Measurements from ENCODE around the gene ASTN2.
"Not testable (repeated sequence)": the region's sequence is repeated elsewhere in the genome, so short reads cannot be mapped to it uniquely, and the experiment has no call there.

ASTN2 gene

DNA sequence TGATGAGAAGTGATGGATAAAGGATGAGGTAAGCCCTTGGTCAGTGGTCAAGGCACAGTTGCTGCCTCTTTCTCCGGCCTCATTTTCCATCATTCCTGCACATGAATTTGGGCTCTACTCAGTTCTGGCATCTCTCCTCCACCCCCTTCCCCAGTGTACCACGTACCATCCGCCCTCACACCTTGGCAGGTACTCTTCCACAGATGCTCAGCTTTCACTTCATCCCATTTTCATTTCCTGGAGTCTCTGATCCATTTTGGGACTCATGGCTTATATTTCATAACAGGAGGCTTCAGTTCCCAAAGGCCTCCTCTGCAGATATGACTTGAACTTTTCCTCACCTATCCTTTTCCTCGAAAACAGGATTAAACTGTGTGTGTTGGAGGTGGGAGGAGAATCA lies 326.7 kb downstream of the ASTN2 start:
- DNase-seq (ENCODE audit: extremely low read depth in 1 of 2, low read depth in 1 of 2), result no peak

DNA sequence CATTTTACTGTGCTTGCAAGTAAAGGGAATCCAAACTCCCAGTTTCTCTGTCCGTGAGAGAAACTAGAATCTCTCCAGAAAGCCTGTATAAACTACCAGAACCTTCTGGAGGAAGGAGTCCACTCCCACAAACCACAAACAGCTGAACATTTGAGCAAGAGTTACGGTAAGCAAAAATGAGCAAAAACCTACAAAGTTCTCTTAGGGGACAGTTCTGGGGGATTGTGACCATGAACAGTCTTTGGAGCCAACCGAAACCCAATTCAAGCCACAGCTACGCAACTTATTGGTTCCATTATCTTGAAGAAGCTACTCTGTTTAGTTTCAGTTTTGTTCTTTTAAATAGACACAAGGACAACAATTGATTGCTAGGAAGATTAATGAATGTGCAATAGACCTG lies 330.6 kb downstream of the ASTN2 start:
- DNase-seq (ENCODE audit: extremely low read depth in 1 of 2, low read depth in 1 of 2), result no peak

DNA sequence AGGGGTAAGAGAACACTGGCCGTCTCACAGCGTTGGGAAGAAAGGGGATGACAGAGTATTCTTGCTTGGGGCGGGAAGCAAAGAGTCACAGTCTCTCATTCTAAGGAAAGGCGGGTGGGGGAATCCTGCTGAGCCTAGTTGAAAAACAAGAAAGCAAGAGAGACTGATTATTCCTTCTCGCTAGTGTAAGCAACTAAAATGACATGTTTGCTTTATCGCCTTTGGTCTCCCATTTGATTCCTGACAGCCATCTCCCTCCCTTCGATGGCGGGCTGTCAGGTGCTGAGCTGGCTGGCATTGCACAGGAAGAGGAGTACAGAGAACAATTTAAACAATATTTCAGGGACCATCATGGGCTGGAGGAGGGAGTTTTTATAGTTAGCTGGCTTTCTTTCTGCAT lies 331.3 kb downstream of the ASTN2 start:
- no peak for DNase-seq (ENCODE audit: extremely low read depth in 1 of 2, low read depth in 1 of 2)

DNA sequence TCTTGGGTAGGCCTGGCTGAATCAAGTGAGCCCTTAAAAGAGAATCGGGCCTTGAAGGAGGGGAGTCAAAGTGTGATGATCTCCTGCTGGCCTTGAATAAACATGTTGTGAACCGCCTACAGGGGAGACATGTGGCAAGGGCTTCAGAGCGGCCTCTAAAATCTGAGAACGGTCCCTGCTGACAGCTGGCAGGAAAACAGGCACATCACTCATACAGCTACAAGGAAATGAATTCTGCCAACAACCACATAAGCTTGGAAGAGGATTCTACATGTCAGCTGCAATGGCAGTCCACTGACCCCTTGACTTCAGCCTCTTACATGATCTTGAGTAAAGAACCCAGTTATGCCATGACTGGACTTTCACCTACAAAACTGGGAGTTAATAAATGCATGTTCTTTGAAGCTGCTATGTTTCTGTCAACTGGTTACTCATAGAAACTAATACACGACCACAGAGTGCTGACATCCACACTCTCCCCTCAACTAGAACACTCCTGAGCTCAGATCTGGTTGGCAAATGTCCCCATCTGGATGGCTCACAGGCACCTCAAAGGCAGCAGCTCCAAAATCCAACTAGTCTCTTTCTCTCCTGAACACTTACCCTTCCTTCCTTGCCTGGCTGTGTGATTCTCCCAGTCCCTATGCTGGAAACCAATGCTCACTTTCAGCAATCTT lies 333.1 kb downstream of the ASTN2 start:
- DNase-seq (ENCODE audit: extremely low read depth in 1 of 2, low read depth in 1 of 2), result no peak

DNA sequence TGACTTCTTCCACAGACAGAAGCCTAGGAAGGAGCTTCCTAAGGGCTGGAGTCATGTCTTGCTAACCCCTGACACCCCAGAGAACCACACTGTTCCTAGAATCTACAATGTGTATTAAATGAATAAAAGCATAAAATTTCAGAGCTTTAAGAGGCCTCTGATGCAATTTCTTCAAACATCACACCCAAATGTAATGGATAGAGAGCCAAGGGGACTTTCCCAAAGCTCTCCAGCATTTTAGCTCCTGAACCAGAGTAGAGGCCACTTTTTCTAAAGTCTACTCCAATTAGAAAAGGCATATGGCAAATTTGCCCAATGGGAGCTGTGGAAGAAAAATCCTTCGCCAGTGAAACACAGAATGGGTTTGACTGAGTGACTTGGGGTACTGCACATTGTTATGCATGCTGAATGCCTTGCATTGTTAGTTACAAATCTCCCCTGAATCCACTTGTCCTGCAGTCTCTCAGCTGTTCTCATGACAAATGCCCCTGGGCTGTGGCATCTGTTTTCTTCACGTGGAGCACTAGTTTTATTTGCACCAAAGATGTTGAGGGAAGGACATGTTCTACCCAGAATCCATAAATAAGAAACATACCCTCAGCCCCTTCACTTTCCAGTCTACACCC lies 334.0 kb downstream of the ASTN2 start:
- DNase-seq (ENCODE audit: extremely low read depth in 1 of 2, low read depth in 1 of 2), result no peak

DNA sequence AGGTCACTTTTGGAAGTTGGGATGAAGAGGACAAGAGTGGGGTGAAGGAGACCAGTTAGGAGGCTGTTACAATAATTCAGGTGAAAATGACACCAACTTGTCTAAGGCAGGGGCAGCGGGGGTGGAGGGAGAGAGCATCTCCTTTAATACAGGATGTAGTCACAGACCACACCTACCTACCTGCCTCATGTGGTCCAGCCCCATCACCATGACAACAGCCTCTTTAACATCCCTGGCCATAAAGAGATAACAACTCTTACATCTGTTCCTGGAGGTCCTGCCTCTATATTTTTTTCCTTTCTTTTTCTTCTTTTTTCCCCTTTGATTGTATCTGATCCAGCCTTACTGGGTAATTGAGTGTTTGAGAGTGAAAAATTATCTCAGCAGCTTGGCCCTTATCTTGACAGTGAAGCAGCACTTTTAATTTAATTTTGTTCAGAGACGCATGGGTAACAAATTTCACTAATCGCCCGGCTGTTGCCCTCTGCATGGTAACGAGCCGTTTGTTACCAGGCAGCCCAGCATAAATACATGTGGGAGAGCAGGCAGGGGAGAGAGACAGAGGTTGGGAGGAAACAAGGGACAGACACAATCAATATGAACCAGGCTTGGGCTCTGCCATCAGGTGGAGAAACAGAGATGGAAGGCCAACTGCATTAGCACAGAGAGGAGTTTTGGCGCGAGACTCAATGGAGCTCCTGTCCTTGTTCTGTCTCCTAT lies 338.1 kb downstream of the ASTN2 start:
- no peak for DNase-seq (ENCODE audit: extremely low read depth in 1 of 2, low read depth in 1 of 2)

DNA sequence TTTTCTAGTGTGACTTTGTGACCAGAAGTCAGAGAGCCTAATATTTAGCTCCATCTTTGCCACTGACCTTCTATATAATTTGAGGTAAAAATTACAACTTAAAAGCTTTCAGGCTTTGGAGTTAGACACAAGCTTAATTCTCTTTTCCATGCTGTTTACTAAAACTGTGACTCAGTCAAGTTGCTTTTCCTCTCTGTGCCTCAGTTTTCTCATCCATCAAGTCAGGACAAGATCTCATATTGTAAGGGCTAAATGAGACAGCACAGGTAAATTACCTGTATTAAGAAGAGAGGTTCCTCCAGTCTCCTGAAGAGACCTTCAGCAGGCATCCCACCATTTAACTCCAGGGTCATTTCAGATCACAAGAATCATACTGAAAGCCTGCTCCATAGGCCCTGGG lies 339.2 kb downstream of the ASTN2 start:
- DNase-seq (ENCODE audit: extremely low read depth in 1 of 2, low read depth in 1 of 2), result no peak

DNA sequence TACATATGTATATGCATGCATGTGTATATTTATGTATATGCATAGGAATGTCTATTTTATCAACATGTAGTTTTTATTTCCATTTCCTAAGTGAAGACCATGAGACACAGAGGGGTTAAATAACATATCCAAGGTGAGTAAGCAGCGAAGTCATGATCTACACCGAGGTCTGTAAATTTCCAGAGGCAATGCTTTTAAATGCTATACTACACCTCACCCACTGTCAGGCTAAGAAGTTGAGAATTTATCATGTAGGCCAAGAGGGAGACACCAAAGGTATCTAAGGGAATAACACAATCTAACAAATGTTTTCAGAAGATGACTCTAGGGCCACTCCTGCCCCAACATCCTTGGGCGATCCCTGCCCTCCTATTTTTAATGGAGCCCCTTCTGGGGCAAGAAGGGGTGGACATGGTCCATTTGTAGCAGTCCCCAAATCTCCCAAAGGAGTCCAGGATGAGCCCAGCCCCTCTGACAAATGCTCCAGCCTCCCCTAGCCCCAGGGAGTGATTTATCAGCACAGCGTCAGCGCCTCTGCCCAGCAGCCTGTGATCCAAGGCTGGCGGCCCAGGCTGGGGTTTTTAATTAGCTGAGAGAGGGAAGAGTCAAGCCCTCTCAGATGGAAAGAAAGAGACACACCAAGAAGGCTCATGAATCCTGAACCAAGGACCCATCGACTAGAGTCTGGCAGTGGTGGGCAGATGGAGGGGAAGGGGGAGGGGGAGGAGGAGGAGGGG lies 339.9 kb downstream of the ASTN2 start:
- DNase-seq (ENCODE audit: extremely low read depth in 1 of 2, low read depth in 1 of 2), result no peak

DNA sequence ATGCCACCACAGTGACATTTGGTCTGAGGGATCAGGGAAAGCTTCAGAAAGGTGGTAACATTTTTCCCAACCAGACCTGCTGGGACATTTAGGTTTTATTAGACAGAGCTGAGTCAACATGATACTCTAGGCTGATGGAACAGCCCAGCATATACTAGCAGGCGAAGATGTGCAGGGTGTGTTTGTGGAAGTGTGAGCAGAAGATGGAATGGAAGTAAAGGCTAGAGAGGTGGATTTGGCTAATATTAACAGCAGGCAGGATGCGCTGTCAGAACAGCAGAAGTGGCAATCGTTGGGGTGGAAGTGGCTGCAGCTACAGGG lies 340.6 kb downstream of the ASTN2 start:
- DNase-seq (ENCODE audit: extremely low read depth in 1 of 2, low read depth in 1 of 2), result no peak

DNA sequence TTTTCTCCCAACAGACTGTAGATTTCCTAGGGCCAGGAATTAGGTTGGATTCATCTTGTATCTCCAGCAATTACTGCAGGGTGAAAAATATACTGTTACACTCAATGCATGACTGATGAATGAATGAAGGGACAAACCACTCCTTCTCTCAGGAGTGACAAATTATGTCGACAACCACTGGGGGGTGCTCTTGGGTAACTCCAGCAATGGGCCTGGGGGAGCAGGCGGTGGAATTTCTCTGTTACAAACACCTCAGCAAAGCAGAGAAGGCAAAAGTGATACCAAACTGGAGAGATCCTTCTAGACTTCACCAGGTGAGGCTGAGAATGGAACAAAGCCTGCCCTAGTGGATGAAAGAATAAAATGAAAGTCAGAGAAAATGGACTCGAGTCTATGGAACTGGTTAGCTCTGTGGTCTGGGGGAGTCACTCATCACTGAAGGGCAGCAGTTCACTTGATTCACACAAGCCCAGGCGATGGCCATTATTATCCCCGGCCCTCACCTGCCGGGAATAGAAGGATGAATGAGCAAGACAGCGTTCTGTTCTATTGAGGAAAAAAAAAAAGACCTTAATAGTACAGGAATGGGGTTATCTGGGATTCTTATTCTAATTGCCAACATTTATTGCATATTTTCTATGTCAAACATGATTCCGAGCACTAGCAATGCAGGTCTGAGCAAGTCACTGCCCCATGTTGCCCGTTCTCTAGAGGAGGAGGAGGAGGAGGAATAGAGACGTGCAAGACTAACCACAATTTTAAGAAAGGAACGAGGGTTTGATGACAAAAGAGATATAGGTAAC lies 341.1 kb downstream of the ASTN2 start:
- no peak for DNase-seq (ENCODE audit: extremely low read depth in 1 of 2, low read depth in 1 of 2)

DNA sequence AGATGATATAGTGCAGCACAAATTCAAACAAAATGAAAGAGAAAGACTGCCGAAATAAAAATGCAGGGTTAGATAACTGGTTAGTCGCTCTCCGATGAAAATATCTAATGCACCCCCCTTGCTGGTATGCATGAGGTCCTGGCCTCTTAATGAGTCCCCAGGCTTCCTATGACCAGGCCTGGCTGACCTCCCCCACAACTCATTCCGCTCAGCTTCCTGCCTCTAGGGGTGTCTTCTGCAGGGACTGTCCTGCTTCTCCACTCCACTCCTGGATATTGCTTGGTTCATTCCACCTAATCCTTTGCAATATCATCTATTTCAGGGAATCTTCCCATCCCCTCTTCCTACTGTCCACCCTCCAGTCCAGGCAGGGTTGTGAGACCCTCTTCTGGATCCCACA lies 341.8 kb downstream of the ASTN2 start:
- DNase-seq (ENCODE audit: extremely low read depth in 1 of 2, low read depth in 1 of 2), result no peak

DNA sequence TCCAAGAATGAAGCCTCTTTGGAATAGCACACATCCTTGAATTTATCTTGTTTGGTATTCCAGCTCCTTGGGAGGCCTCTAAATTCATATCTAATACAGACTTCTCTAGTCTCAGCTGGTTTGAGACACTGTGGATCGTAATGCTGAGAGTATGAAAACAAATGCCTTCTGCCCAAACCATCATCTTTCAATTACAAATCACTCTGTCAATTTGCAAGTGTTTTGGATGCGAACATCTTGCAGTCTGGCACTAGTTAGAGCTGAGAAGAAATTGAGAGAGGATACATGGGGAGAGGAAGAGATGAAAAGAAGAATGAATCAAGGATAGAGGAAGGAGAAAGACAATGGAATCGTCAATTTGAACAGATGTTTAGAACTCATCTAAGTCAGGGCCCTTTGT lies 342.6 kb downstream of the ASTN2 start:
- DNase-seq (ENCODE audit: extremely low read depth in 1 of 2, low read depth in 1 of 2), result no peak

DNA sequence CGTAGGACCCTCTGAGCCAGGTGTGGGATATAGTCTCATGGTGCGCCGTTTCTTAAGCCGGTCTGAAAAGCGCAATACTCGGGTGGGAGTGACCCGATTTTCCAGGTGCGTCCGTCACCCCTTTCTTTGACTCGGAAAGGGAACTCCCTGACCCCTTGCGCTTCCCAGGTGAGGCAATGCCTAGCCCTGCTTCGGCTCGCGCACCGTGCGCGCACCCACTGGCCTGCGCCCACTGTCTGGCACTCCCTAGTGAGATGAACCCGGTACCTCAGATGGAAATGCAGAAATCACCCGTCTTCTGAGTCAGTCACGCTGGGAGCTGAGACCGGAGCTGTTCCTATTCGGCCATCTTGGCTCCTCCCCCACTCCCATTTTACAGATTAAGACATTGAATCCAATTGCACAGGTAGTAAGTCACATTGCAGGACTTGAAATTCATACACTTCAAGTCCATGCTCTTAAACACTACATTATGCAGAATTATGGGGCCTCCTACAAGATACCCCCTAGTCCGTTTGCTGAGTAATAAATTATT lies 343.1 kb downstream of the ASTN2 start:
- DNase-seq (ENCODE audit: extremely low read depth in 1 of 2, low read depth in 1 of 2), result not testable (repeated sequence)

DNA sequence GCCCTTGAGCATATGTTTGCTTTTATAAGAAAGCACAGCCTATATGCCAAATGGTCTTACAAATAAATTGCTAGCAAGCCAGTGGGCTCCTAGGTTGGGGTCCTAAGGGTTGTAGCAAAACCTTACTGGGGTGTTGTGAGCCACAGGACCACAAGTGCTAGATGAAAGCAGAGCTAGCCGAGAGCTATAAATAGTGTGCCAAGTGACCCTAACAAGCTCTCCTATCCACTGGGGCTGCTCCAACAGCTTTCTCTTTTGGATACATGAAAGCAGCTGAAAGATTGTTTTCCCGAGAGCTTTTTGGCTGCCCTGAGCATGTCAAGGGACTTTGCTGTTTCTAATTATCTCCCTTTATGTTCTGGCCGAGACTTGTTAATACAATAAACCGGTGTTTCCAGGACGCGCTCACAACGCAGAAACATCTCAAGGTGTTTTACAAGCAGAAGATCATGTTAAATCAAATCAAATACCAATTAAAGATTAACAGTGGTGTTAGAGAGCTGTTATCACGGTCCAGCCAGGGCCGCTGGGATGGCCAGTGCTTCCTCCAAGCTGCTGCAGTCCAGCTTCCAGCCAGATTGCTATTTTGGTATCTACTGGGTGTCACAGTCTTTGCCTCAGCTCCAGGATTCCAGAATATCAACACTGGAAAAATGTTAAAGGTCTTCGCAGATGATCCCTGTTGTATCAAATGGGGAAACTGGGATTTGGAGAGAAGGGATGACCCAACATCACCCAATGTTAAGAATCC lies 351.0 kb downstream of the ASTN2 start:
- DNase-seq (ENCODE audit: extremely low read depth in 1 of 2, low read depth in 1 of 2), result no peak

DNA sequence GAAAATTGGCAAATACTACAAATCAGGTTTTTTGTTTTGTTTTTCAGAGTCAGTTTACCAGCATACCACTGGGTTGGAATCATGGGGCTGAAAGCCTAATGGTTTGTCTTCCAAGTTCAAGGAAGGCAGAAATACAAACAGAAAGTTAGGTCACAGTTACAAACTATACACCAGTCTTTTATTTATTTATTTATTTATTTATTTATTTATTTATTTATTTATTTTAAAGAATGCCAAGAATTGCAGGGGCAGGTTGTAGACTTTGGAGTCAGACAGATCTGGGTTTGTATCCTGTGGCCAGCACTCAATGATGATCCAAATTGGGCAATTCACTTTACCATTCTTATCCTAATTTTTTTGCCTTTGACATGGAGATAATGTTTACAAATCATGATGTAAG lies 353.9 kb downstream of the ASTN2 start:
- no peak for DNase-seq (ENCODE audit: extremely low read depth in 1 of 2, low read depth in 1 of 2)

DNA sequence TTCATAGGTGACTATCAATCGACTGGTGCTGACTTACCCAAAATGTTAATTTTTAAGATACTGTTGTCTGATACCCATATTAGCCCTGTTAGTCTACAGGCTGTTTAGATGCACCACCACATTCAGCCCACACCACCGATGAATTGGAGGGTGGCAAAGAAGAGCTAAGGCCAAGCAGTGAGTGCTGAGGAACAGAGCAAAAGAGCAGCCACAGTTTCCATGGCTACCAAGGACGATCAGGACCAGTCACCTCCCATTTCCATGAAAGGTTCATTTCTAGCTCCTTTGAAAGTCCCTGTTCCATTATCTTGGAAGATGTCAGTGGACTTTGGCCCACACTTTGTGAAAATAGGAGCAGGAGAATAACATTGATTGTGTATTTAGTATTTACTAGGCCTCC lies 364.9 kb downstream of the ASTN2 start:
- DNase-seq (ENCODE audit: extremely low read depth in 1 of 2, low read depth in 1 of 2), result no peak

DNA sequence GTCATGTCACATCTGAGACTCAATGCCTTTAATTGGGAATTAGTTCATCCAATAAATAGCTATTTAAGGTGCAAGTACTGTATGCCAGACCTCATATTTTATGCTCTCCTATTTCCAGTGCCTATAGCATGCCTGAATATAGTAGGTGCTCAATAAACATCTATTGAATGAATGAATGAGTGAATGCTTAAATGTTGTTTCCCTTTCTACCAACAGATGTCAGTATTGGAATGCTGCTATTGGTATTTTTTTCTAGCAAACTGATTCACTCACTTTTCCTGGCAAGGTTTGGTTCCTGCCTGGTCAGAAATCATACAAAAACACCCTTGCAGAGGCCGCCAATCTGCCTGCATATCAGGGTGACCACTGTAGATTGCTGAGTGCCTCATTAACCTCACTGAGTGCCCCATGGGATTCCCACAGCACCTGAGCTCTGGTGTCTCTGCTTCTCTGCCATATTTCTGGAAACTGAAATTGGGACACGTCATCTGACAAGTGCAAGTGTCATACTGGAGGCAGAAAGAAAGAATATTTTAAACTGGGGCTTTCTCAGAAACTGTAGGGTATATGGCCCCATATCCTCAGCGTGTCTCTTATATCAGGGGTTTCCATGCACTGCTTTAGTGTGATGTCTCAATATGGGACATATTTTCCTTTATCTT lies 368.1 kb downstream of the ASTN2 start:
- DNase-seq (ENCODE audit: extremely low read depth in 1 of 2, low read depth in 1 of 2), result no peak

DNA sequence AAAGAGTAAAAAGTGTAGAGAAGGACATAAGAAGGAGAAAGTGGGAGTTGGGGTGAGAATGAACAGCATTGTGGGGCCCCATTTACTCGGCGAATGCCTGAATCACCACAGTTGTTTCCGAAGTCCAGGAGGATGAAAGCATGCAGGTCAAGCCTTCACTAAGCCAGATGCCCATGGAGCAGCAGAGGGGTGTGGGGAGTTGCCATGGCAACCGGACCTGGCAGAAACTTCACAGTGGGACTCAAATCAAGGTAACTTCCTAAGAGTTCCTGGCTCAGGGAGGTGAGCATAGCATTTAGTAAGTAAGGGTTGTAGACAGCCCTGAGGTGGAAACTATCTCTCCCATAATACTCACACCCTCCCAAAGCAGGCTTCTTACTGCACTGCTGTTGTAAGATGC lies 370.6 kb downstream of the ASTN2 start:
- DNase-seq (ENCODE audit: extremely low read depth in 1 of 2, low read depth in 1 of 2), result no peak

DNA sequence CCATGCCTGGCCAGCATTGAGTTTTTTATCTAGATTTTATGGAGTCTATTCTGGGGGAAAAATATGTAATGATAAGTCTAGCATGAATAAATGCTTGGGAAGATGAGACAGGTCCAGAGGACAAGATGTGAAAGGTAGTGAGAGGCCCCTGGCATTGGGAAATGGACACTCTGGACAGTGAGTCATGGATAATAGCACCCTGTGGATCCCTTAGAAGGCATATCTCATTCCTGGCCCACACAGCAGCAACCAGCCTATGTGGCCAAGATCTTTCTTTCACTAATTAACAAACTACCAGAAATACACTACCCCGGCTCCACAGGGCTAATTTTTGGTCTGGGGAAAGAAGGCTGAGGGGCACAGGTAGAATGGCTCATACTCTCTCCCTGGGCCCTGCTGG lies 371.7 kb downstream of the ASTN2 start:
- DNase-seq (ENCODE audit: extremely low read depth in 1 of 2, low read depth in 1 of 2), result no peak

DNA sequence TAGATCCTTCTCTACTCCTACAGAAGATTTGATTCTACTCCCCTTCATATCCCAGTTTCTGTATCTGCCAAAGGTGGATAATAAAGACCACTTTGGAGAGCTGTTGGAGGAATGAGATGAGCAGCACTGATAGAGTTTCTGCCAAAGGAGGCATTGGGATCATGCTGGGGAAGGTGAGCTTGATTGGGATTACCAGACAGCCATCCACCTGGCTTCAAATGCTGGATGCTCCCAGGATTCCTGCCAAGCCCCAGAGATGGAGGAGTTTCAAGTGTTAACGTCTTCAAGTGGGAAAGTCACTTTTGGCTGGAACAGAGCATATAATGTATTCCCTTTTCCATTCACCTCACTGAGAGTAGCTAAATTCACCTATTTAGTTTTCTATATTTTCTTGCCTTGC lies 379.3 kb downstream of the ASTN2 start:
- no peak for DNase-seq (ENCODE audit: extremely low read depth in 1 of 2, low read depth in 1 of 2)

Data from activated CD8-positive, alpha-beta memory T cell treated with anti-CD3 and anti-CD28 coated beads for 1 hour (primary cell).